Measurements from ENCODE around the gene EFNA2.
"Not testable (repeated sequence)": the region's sequence is repeated elsewhere in the genome, so short reads cannot be mapped to it uniquely, and the experiment has no call there.

EFNA2 gene

GRCh38 chr19:1302533-1303239 is 17.0 kb downstream of the EFNA2 start:
- Histone ChIP-seq H4K20me1 (ENCODE audit: control insufficient read depth, insufficient read depth, low read depth, low read length) (no peaks in the 10 kb centered on the region), H3K79me2 (ENCODE audit: control insufficient read depth, low read length) (no peaks in the 10 kb centered on the region), H3K4me3 (ENCODE audit: low read length) (no peak overlapping the region), H3K36me3 (ENCODE audit: control insufficient read depth, low read length) (no peaks in the 10 kb centered on the region), H3K27ac (ENCODE audit: low read depth, low read length) (no peak overlapping the region), H3K4me2 (ENCODE audit: low read length) (no peak overlapping the region), H3F3A (ENCODE audit: control insufficient read depth, insufficient read depth) (no peaks in the 10 kb centered on the region), H3K4me1 (ENCODE audit: control insufficient read depth, low read length) (no peaks in the 10 kb centered on the region), H3K9me3 (ENCODE audit: control insufficient read depth, insufficient read depth, low read length) (no peaks in the 10 kb centered on the region), H3K9me2 (replicated peaks; ENCODE audit: control insufficient read depth, low read length) (no peaks in the 10 kb centered on the region), H3K27me3 (ENCODE audit: control insufficient read depth, low read length) (0 out of 2 replicates have a peak, but pooled peaks cover 2% of the 10 kb centered on the region)
- no peak for TF ChIP-seq CTCF (IDR thresholded peaks at IDR 0.05; ENCODE audit: low read depth, low read length, poor library complexity, severe bottlenecking)
- no peak for TF ChIP-seq EZH2phosphoT487 (IDR thresholded peaks at IDR 0.05; ENCODE audit: borderline replicate concordance, low read length)

DNA sequence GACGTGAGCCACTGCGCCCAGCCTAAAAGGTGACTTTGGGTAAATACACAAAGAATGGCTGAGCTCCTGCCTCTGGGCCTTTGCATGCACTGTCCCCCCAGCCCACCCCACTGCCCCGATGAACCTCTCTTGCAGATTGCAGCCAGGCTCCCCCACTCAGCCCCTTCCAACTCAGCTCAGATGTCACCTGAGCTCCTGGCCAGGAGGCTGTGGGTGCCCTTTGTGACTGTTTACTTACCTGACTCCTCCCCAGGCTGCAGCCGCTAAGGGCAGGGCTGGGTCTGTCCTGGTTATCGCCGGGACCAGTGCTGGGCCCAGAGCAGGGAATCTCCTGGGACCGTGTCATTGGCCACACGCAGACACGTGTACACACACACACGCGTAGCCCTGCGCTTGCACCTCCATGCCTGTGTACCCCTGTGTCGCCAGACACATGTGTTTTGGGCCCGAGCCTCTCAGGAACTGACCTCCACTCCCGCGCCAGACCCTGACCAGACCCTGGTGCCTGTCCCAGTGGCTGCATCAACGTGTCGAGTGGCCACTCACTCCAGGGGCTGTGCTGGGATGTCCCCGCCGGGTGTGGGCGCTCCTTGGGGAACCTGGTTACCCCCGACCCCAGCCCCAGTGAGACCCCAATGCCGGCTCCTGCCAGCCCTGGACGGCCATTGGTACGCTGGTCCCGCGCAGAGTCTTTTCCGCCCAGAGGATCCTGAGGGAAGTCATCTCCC is 18.7 kb downstream of the EFNA2 start:
- H3K4me1 ChIP-seq (ENCODE audit: control insufficient read depth, low read length), result no peaks in the 10 kb centered on the region
- H4K20me1 ChIP-seq (ENCODE audit: control insufficient read depth, insufficient read depth, low read depth, low read length), result no peaks in the 10 kb centered on the region
- no peak for TF ChIP-seq EZH2phosphoT487 (IDR thresholded peaks at IDR 0.05; ENCODE audit: borderline replicate concordance, low read length)
- TF ChIP-seq CTCF (IDR thresholded peaks at IDR 0.05; ENCODE audit: low read depth, low read length, poor library complexity, severe bottlenecking), result no peak
- no peak overlapping the region for H3K4me2 ChIP-seq (ENCODE audit: low read length)
- H3K27me3 ChIP-seq (ENCODE audit: control insufficient read depth, low read length), result 0 out of 2 replicates have a peak, but pooled peaks cover 2% of the 10 kb centered on the region
- no peaks in the 10 kb centered on the region for H3K79me2 ChIP-seq (ENCODE audit: control insufficient read depth, low read length)
- no peak overlapping the region for H3K27ac ChIP-seq (ENCODE audit: low read depth, low read length)
- H3K9me2 ChIP-seq (replicated peaks; ENCODE audit: control insufficient read depth, low read length), result no peaks in the 10 kb centered on the region
- no peaks in the 10 kb centered on the region for H3K9me3 ChIP-seq (ENCODE audit: control insufficient read depth, insufficient read depth, low read length)
- no peak overlapping the region for H3K4me3 ChIP-seq (ENCODE audit: low read length)
- no peaks in the 10 kb centered on the region for H3F3A ChIP-seq (ENCODE audit: control insufficient read depth, insufficient read depth)
- no peaks in the 10 kb centered on the region for H3K36me3 ChIP-seq (ENCODE audit: control insufficient read depth, low read length)

DNA sequence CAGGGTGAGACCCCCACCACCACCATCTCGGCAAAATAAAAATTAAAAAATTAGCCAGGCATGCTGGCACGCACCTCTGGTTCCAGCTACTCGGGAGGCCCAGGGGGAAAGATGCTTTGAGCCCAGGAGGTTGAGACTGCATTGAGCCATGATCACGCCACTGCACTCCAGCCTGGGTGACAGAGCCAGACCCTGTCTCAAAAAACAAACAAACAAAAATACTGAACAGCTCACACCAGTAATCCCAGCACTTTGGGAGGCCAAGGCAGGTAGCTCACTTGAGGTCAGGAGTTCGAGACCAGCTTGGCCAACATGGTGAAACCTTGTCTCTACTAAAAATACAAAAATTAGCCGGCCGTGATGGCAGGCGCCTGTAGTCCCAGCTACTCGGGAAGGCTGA is 19.7 kb downstream of the EFNA2 start:
- H3K4me1 ChIP-seq (ENCODE audit: control insufficient read depth, low read length); H3K9me2 ChIP-seq (replicated peaks; ENCODE audit: control insufficient read depth, low read length); H3K27ac ChIP-seq (ENCODE audit: low read depth, low read length); H4K20me1 ChIP-seq (ENCODE audit: control insufficient read depth, insufficient read depth, low read depth, low read length); H3K4me2 ChIP-seq (ENCODE audit: low read length); H3K27me3 ChIP-seq (ENCODE audit: control insufficient read depth, low read length); H3K9me3 ChIP-seq (ENCODE audit: control insufficient read depth, insufficient read depth, low read length); H3F3A ChIP-seq (ENCODE audit: control insufficient read depth, insufficient read depth); H3K79me2 ChIP-seq (ENCODE audit: control insufficient read depth, low read length); H3K4me3 ChIP-seq (ENCODE audit: low read length); H3K36me3 ChIP-seq (ENCODE audit: control insufficient read depth, low read length): not testable (repeated sequence)

DNA sequence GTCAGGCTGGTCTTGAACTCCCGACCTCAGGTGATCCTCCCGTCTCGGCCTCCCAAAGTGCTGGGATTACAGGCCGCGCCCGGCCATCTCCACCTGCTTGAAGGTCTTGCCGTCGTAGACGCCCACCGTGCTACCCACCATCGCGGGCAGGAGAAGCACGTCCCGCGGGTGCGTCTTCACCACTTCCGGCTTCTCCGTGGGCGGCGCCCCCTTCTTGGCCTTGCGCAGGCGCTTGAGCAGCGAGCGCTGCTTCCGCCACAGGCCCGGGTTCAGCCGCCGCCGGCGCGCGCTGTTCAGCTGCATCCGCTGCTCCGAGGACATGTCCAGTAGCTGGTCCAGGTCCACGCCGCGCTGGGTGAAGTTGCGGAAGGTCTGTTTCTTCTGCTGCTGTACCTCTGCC is 21.6 kb downstream of the EFNA2 start:
- Histone ChIP-seq H3K27me3 (ENCODE audit: control insufficient read depth, low read length) (0 out of 2 replicates have a peak, but pooled peaks cover 2% of the 10 kb centered on the region), H3K4me2 (ENCODE audit: low read length) (no peak overlapping the region), H3F3A (ENCODE audit: control insufficient read depth, insufficient read depth) (no peaks in the 10 kb centered on the region), H4K20me1 (ENCODE audit: control insufficient read depth, insufficient read depth, low read depth, low read length) (no peaks in the 10 kb centered on the region), H3K79me2 (ENCODE audit: control insufficient read depth, low read length) (no peaks in the 10 kb centered on the region), H3K4me3 (ENCODE audit: low read length) (no peak overlapping the region), H3K4me1 (ENCODE audit: control insufficient read depth, low read length) (no peaks in the 10 kb centered on the region), H3K9me3 (ENCODE audit: control insufficient read depth, insufficient read depth, low read length) (no peaks in the 10 kb centered on the region), H3K9me2 (replicated peaks; ENCODE audit: control insufficient read depth, low read length) (no peaks in the 10 kb centered on the region), H3K36me3 (ENCODE audit: control insufficient read depth, low read length) (no peaks in the 10 kb centered on the region), H3K27ac (ENCODE audit: low read depth, low read length) (no peak overlapping the region)
- TF ChIP-seq EZH2phosphoT487 (IDR thresholded peaks at IDR 0.05; ENCODE audit: borderline replicate concordance, low read length) (no peak), CTCF (IDR thresholded peaks at IDR 0.05; ENCODE audit: low read depth, low read length, poor library complexity, severe bottlenecking) (no peak)

All from DOHH2 (cell line).